HL-60 (cell line): ENCODE data around the gene ESPNL.

Source experiments
- DNase-seq, 2 experiments: peaks; one replicate each; pipeline ENCODE4 v3.0.0-alpha.2; 2010 to 2020; ENCODE audit warnings: low read depth in 1 of 2, low spot score in 1 of 2
- H3K27ac ChIP-seq: fragments of 250-450 bp; sonication (Bioruptor Pico); replicated peaks from 2 replicates; pipeline ENCODE4 v1.5.1; 2020; ENCODE audit warnings: mild to moderate bottlenecking, moderate library complexity
- H3K27me3 ChIP-seq: fragments of 250-450 bp; sonication (Bioruptor Pico); 2 replicates; pipeline ENCODE4 v1.5.1; 2021; ENCODE audit warnings: mild to moderate bottlenecking, moderate library complexity; ENCODE audit not compliant: insufficient read depth, poor library complexity, severe bottlenecking
- H3K4me3 ChIP-seq: replicated peaks from 2 replicates; pipeline ENCODE4 v1.5.1; 2011; ENCODE audit warnings: mild to moderate bottlenecking, control low read depth, low read length; ENCODE audit not compliant: insufficient read depth
- CTCF ChIP-seq: IDR thresholded peaks from one replicate; pipeline ENCODE4 v1.5.1; 2011; ENCODE audit warnings: low read length, control low read depth, inconsistent platforms; ENCODE audit not compliant: insufficient read depth
- GABPA ChIP-seq: IDR thresholded peaks from 2 replicates; pipeline ENCODE4 v1.6.1; 2012; ENCODE audit warnings: low read depth
- POLR2AphosphoS5 ChIP-seq: IDR thresholded peaks from 2 replicates; pipeline ENCODE4 v1.6.1; 2012; ENCODE audit warnings: low read depth
- SPI1 ChIP-seq: IDR thresholded peaks from 2 replicates; pipeline ENCODE4 v1.6.1; 2012; ENCODE audit warnings: low read depth, mild to moderate bottlenecking, borderline replicate concordance
- TF ChIP-seq, protein P1 (sequence below): IDR thresholded peaks from 2 replicates; pipeline ENCODE4 v1.6.1; 2012; ENCODE audit warnings: low read depth; ENCODE audit not compliant: insufficient replicate concordance

Gene ESPNL

GRCh38 chr2:238098901-238099713, 1.0 kb upstream of the ESPNL start:
- H3K27ac ChIP-seq: no peak overlapping the region
- TF ChIP-seq POLR2AphosphoS5: no peak
- TF ChIP-seq, protein P1, sequence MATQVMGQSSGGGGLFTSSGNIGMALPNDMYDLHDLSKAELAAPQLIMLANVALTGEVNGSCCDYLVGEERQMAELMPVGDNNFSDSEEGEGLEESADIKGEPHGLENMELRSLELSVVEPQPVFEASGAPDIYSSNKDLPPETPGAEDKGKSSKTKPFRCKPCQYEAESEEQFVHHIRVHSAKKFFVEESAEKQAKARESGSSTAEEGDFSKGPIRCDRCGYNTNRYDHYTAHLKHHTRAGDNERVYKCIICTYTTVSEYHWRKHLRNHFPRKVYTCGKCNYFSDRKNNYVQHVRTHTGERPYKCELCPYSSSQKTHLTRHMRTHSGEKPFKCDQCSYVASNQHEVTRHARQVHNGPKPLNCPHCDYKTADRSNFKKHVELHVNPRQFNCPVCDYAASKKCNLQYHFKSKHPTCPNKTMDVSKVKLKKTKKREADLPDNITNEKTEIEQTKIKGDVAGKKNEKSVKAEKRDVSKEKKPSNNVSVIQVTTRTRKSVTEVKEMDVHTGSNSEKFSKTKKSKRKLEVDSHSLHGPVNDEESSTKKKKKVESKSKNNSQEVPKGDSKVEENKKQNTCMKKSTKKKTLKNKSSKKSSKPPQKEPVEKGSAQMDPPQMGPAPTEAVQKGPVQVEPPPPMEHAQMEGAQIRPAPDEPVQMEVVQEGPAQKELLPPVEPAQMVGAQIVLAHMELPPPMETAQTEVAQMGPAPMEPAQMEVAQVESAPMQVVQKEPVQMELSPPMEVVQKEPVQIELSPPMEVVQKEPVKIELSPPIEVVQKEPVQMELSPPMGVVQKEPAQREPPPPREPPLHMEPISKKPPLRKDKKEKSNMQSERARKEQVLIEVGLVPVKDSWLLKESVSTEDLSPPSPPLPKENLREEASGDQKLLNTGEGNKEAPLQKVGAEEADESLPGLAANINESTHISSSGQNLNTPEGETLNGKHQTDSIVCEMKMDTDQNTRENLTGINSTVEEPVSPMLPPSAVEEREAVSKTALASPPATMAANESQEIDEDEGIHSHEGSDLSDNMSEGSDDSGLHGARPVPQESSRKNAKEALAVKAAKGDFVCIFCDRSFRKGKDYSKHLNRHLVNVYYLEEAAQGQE: no peak
- no peak for TF ChIP-seq CTCF
- no peak for TF ChIP-seq SPI1
- TF ChIP-seq GABPA: no peak
- no peak overlapping the region for H3K4me3 ChIP-seq
- DNase-seq: no peak
- H3K27me3 ChIP-seq: no peaks in the 10 kb centered on the region

DNA sequence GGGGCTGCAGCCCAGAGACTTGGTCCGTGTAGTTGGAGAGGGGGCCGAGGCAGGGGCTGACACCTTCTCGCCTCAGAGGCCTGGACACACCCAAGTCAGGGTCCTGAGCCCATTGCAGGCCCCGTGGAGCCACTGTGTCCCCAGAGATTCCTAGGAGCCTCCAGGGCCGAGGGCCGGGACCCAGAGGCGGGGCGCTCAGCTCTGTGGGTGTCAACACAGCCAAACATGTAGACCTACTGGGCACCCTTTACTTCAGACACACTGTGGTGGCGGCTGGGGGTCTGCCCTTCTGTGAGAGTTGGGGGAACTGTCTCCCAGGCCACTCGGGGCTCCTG, 459 bp upstream of the ESPNL start:
- no peak overlapping the region for H3K4me3 ChIP-seq
- H3K27me3 ChIP-seq: no peaks in the 10 kb centered on the region
- no peak for TF ChIP-seq POLR2AphosphoS5
- no peak for TF ChIP-seq GABPA
- TF ChIP-seq, protein P1: no peak
- no peak for TF ChIP-seq SPI1
- TF ChIP-seq CTCF: no peak
- DNase-seq: no peak
- no peak overlapping the region for H3K27ac ChIP-seq

DNA sequence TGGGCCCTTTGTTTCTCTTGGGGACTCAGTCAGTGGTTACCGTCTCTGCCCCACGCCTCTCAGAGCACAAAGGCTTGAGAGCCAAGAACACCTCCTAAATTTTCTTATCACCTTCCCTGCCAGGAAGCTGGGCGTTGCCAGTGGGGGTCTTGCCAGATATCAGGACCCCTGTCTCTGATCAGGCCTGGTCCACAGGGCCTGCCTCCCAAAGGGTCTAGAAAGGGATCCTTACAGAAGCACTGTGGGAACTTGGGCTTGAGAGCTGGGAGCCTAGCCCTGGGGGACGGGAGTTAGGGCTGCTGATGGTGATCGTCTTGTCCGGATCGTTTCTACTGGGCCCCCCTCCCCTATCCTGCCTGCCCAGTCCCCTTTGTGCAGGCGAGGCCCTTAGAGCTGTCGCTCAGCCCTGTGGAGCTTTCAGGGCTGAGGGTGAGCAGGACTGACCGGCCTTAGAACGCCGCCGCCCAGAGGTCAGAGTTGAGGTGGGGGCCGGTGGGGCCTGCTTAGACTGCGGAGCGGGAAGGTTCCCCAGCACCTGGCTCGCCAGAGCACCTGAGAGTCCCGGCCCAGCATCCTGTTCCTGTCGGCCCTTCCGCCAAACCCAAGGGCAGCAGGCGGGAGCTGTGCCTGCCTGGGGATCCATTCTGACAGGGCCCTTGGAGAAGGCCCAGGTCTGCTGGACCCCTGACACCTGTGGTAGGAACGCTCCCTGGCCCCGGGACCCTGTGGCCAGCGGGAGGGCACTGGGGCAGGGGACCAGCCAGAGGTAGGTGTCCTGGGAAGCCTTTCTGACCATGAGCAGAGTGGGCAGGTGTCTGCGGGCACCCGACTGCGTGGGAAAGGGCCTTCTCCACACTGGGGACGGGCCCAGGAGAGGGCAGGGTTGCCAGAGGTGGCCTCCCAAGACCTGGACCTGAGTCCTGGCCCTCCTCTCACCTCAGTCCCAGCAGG, 956 bp downstream of the ESPNL start:
- no peak for TF ChIP-seq CTCF
- TF ChIP-seq, protein P1: no peak
- no peak for TF ChIP-seq GABPA
- TF ChIP-seq POLR2AphosphoS5: no peak
- TF ChIP-seq SPI1: no peak
- H3K27ac ChIP-seq: no peak overlapping the region
- H3K27me3 ChIP-seq: no peaks in the 10 kb centered on the region
- no peak overlapping the region for H3K4me3 ChIP-seq
- DNase-seq: no peak
